ENCODE measurements around the gene TRPC4. TPM values are rescaled to one million over a fixed set of nuclear protein-coding genes. Genes with fewer than 3 reads are reported as not detected.

Gene TRPC4
- total RNA-seq, 4 donors from 2014 or later, result 0.33 to 4.2 (median 0.46) TPM; not detected in 1

DNA sequence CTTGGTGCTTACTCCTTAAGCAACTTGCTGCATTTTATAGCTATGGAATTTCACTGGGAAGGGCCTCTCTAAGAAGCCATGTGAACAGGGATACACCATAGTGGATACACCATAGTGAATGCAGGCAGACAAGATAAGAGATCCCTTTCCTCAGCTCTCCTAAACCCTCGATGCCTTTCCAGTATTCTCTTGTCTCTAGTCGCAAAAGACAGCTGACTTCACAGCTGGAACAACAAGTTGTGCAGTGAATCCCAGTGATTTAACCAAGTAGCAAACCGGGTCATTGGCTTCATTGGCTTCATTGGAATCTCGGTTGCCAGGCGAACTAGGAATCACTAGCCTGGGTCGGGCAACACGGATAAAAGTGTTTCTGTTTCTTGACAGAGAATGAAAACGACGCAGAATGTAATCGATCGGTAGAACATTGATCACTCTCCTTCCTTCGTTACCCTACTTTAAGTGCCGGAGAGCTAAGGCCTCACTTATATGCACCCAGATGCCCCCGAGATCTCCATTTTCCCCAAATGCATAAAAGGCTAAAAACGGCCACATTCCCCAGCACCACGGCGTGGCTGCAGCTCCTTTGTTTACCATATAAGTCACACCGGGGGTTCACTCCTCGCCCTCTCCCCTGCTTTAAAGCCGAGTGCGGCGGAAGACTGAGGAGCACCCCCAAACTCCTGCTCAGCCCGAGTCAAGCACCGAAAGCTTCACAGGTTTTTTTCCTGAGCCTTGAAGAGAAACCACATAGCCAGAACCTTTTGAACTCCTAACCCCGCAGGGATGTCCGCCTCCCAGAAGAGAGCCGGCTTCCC is 674 bp downstream of the TRPC4 start:
- H3K4me3 ChIP-seq, result peak overlapping the region; percentile 50 to 59 (median 52)
- intact Hi-C loops (cut with DNase I), result no loop called here
- peaks cover 6 to 18% (median 17%) of the 10 kb centered on the region in 4 donors for H3K4me1 ChIP-seq
- DNase-seq (ENCODE audit: extremely low spot score), result no peak
- TF ChIP-seq POLR2A (IDR thresholded peaks at IDR 0.05; ENCODE audit: low read depth), result no peak
- no peak for TF ChIP-seq EP300 (IDR thresholded peaks at IDR 0.05)
- TF ChIP-seq, protein P1, sequence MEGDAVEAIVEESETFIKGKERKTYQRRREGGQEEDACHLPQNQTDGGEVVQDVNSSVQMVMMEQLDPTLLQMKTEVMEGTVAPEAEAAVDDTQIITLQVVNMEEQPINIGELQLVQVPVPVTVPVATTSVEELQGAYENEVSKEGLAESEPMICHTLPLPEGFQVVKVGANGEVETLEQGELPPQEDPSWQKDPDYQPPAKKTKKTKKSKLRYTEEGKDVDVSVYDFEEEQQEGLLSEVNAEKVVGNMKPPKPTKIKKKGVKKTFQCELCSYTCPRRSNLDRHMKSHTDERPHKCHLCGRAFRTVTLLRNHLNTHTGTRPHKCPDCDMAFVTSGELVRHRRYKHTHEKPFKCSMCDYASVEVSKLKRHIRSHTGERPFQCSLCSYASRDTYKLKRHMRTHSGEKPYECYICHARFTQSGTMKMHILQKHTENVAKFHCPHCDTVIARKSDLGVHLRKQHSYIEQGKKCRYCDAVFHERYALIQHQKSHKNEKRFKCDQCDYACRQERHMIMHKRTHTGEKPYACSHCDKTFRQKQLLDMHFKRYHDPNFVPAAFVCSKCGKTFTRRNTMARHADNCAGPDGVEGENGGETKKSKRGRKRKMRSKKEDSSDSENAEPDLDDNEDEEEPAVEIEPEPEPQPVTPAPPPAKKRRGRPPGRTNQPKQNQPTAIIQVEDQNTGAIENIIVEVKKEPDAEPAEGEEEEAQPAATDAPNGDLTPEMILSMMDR (IDR thresholded peaks at IDR 0.05), result no peak
- no peak for TF ChIP-seq POLR2AphosphoS5 (IDR thresholded peaks at IDR 0.05)
- H3K27ac ChIP-seq (replicated peaks in 1 of 4), result no peak overlapping the region
- peaks cover 0 to 26% (median 15%) of the 10 kb centered on the region in 4 donors for H3K27me3 ChIP-seq
- H3K36me3 ChIP-seq, result no peaks in the 10 kb centered on the region
- 16% methylated on average over 24 of the region's 27 CpGs for WGBS
- H3K9me3 ChIP-seq, result no peaks in the 10 kb centered on the region

DNA sequence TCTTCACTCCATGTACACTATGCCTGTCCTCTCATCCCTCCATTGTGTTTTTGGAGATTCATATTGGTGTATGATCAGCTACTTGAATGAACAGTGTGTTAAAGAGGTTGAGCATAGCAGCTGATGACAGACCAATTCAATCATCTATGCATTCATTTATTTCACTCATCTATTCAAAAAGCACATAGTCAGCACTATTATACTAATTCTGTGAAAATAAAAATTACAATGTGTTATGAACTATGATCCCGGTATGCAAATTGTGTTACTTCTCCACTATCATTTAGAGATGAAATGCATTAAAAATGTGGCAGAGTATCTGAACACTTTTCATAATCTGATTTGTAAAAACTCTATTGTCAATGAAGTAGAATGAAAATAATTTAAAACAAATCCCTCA is 5.9 kb downstream of the TRPC4 start:
- Histone ChIP-seq H3K36me3 (no peaks in the 10 kb centered on the region), H3K27me3 (peaks cover 0 to under 1% (median 0%) of the 10 kb centered on the region in 4 donors), H3K27ac (replicated peaks in 1 of 4) (no peak overlapping the region), H3K9me3 (no peaks in the 10 kb centered on the region), H3K4me3 (no peak overlapping the region), H3K4me1 (no peaks in the 10 kb centered on the region)
- intact Hi-C loops (cut with DNase I), result no loop called here
- TF ChIP-seq POLR2AphosphoS5 (IDR thresholded peaks at IDR 0.05), result no peak
- TF ChIP-seq, protein P1 (IDR thresholded peaks at IDR 0.05), result no peak
- DNase-seq (ENCODE audit: extremely low spot score), result no peak
- 96% methylated on average over 1 of the region's 1 CpG for WGBS

DNA sequence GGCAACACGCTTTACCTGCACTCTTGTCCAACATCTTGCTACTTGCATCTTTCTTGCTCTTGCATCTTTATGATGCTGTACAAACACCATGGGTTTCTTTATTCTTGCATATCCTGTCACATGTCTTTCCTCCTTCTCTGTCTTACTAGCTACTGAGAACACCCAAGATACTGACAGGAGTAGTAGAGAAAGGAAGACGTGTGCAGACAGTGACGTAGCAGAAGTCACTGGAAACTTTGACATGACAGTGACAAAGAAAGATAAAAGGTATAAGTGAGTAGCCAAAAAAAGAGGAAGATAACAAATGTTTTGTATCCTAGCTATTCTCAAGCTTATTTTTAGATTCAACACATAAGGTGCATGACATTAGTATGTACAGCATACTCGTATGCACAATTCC is 34.2 kb downstream of the TRPC4 start:
- H3K9me3 ChIP-seq, result no peaks in the 10 kb centered on the region
- H3K27ac ChIP-seq (replicated peaks in 1 of 4), result no peak overlapping the region
- no peaks in the 10 kb centered on the region for H3K4me1 ChIP-seq
- no peaks in the 10 kb centered on the region for H3K36me3 ChIP-seq
- WGBS, result 81% methylated on average over 4 of the region's 4 CpGs
- H3K4me3 ChIP-seq, result no peak overlapping the region
- TF ChIP-seq POLR2AphosphoS5 (IDR thresholded peaks at IDR 0.05), result no peak
- TF ChIP-seq POLR2A (IDR thresholded peaks at IDR 0.05; ENCODE audit: low read depth), result no peak
- TF ChIP-seq, protein P1 (IDR thresholded peaks at IDR 0.05), result no peak
- TF ChIP-seq EP300 (IDR thresholded peaks at IDR 0.05), result no peak
- no peaks in the 10 kb centered on the region for H3K27me3 ChIP-seq
- intact Hi-C loops (cut with DNase I), result no loop called here
- no peak for DNase-seq (ENCODE audit: extremely low spot score)

DNA sequence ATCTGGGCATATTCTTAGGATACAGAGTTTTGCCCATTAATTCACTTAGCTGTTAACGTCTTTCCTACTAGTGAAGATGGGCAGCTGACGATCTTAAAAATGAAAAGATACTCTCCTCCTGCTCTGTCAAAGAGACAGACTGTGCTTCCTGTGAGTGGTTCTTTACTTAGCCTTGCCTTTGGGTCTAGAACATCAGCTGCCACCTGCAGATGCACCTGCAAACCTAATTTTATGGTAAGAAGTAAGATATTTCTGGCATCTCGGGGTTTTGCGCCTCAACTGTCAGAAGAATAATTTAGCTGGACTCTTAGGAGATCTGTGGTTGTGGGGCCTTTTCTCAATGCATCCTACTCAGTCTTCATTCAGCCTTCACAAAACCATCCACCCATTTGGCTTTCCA is 36.2 kb downstream of the TRPC4 start:
- 63% methylated on average over 4 of the region's 4 CpGs for WGBS
- no peak overlapping the region for H3K4me3 ChIP-seq
- H3K36me3 ChIP-seq, result no peaks in the 10 kb centered on the region
- no peaks in the 10 kb centered on the region for H3K27me3 ChIP-seq
- H3K27ac ChIP-seq (replicated peaks in 1 of 4), result no peak overlapping the region
- DNase-seq (ENCODE audit: extremely low spot score), result no peak
- H3K4me1 ChIP-seq, result no peaks in the 10 kb centered on the region
- TF ChIP-seq POLR2A (IDR thresholded peaks at IDR 0.05; ENCODE audit: low read depth), result no peak
- TF ChIP-seq POLR2AphosphoS5 (IDR thresholded peaks at IDR 0.05), result no peak
- TF ChIP-seq EP300 (IDR thresholded peaks at IDR 0.05), result no peak
- TF ChIP-seq, protein P1 (IDR thresholded peaks at IDR 0.05), result no peak
- intact Hi-C loops (cut with DNase I), result no loop called here
- no peaks in the 10 kb centered on the region for H3K9me3 ChIP-seq

Measured in esophagus muscularis mucosa (tissue), 4 donors.